ENCODE measurements around the gene USE1.

DNA sequence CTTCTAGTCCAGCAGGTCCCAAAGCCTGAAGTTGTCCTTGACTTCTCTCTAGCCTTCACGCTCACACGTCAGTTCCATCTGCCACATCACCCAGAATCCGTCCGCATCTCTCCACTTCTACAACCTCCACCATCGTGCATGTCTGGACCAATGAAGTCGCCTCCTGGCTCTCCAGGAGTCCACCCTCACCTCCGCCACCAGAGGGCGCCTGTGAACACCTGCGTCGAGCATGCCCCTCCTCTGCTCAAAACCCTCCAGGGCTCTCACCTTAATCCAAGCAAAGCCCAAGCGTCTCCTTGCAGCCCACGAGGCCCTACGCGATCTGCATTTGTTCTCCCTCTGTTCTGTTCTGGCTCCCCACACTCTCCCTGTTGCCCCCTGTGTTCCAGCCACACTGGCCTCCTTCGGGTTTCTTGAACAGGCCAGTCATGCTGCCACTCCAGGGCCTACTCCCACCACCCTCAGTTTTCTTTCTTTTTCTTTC lies 45.7 kb downstream of the USE1 start:
- TF ChIP-seq, protein P1, sequence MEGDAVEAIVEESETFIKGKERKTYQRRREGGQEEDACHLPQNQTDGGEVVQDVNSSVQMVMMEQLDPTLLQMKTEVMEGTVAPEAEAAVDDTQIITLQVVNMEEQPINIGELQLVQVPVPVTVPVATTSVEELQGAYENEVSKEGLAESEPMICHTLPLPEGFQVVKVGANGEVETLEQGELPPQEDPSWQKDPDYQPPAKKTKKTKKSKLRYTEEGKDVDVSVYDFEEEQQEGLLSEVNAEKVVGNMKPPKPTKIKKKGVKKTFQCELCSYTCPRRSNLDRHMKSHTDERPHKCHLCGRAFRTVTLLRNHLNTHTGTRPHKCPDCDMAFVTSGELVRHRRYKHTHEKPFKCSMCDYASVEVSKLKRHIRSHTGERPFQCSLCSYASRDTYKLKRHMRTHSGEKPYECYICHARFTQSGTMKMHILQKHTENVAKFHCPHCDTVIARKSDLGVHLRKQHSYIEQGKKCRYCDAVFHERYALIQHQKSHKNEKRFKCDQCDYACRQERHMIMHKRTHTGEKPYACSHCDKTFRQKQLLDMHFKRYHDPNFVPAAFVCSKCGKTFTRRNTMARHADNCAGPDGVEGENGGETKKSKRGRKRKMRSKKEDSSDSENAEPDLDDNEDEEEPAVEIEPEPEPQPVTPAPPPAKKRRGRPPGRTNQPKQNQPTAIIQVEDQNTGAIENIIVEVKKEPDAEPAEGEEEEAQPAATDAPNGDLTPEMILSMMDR (IDR thresholded peaks at IDR 0.05), result peak; percentile 86 to 94 (median 90)
- TF ChIP-seq POLR2A (IDR thresholded peaks at IDR 0.05), result no peak
- no peak for TF ChIP-seq POLR2AphosphoS5 (IDR thresholded peaks at IDR 0.05)

Measured in upper lobe of left lung (tissue), 4 donors.